WTC11 (cell line): ENCODE data around the gene LIX1L. TPM values are rescaled to one million over a fixed set of nuclear protein-coding genes. Genes with fewer than 3 reads are reported as not detected.

Source experiments
- ATAC-seq: fragments of 200-7000 bp; cut with Tn5 transposase; 2 replicates; pipeline ENCODE4 v1.10.0; 2021; ENCODE audit warnings: mild to moderate bottlenecking, moderate library complexity
- CTCF ChIA-PET: fragments of 300-600 bp; sonication (Branson Sonifier 250); formaldehyde crosslinking; loops from one replicate; lab custom pipeline; 2021; ENCODE audit warnings: antibody characterized with exemption; lab: Charles Lee
- POLR2A ChIA-PET: fragments of 350-600 bp; sonication (Branson Sonifier 250); formaldehyde crosslinking; loops from one replicate; lab custom pipeline; 2021; ENCODE audit warnings: antibody characterized with exemption; lab: Charles Lee
- DNase-seq: peaks from one replicate; pipeline ENCODE4 v3.0.0; 2021; ENCODE audit warnings: low spot score
- H3K27ac Mint-ChIP-seq: 2 replicates; pipeline ENCODE4 v1.8.0; 2021; ENCODE audit warnings: mixed read lengths
- H3K27me3 Mint-ChIP-seq: 2 replicates; pipeline ENCODE4 v1.8.0; 2021; ENCODE audit warnings: low read depth, mild to moderate bottlenecking, moderate library complexity, mixed read lengths
- H3K36me3 Mint-ChIP-seq: 2 replicates; pipeline ENCODE4 v1.8.0; 2021; ENCODE audit warnings: mixed read lengths
- H3K4me1 Mint-ChIP-seq: 2 replicates; pipeline ENCODE4 v1.8.0; 2022; ENCODE audit warnings: mixed read lengths
- H3K4me3 Mint-ChIP-seq: 2 replicates; pipeline ENCODE4 v1.8.0; 2021; ENCODE audit warnings: mild to moderate bottlenecking, moderate library complexity, mixed read lengths
- H3K9me3 Mint-ChIP-seq: 2 replicates; pipeline ENCODE4 v1.8.0; 2021; ENCODE audit warnings: mixed read lengths
- CBFB ChIP-seq: sonication (generic); formaldehyde crosslinking; IDR thresholded peaks from 2 replicates; pipeline ENCODE4 v1.8.1; 2022; ENCODE audit warnings: mild to moderate bottlenecking, low read depth, missing genetic modification reagents
- CREB1 ChIP-seq: sonication (generic); formaldehyde crosslinking; IDR thresholded peaks from 2 replicates; pipeline ENCODE4 v1.8.0; 2023; ENCODE audit warnings: mild to moderate bottlenecking, missing genetic modification reagents
- GABPB1 ChIP-seq: sonication (generic); formaldehyde crosslinking; IDR thresholded peaks from 2 replicates; pipeline ENCODE4 v1.8.1; 2023; ENCODE audit warnings: mild to moderate bottlenecking, missing genetic modification reagents
- GTF2I ChIP-seq: fragments of 250-450 bp; sonication (Bioruptor Pico); conservative IDR thresholded peaks from 2 replicates; pipeline ENCODE4 v1.4.0; 2021; ENCODE audit warnings: mild to moderate bottlenecking
- KAT7 ChIP-seq: sonication (generic); formaldehyde crosslinking; IDR thresholded peaks from 2 replicates; pipeline ENCODE4 v1.8.1; 2023; ENCODE audit warnings: missing genetic modification reagents, mild to moderate bottlenecking, borderline replicate concordance
- NR2C2 ChIP-seq: sonication (generic); formaldehyde crosslinking; IDR thresholded peaks from 2 replicates; pipeline ENCODE4 v1.8.0; 2022; ENCODE audit warnings: mild to moderate bottlenecking, missing genetic modification reagents
- OVOL2 ChIP-seq: fragments of 250-450 bp; sonication (Bioruptor Pico); IDR thresholded peaks from 2 replicates; pipeline ENCODE4 v1.9.0; 2021; ENCODE audit warnings: mild to moderate bottlenecking, borderline replicate concordance
- SOX15 ChIP-seq: fragments of 250-450 bp; sonication (Bioruptor Pico); IDR thresholded peaks from 2 replicates; pipeline ENCODE4 v1.9.0; 2021; ENCODE audit warnings: mild to moderate bottlenecking
- TEAD4 ChIP-seq: sonication (generic); formaldehyde crosslinking; IDR thresholded peaks from 2 replicates; pipeline ENCODE4 v1.8.0; 2022; ENCODE audit warnings: mild to moderate bottlenecking, missing genetic modification reagents
- ZNF219 ChIP-seq: sonication (generic); formaldehyde crosslinking; IDR thresholded peaks from 2 replicates; pipeline ENCODE4 v1.8.0; 2023; ENCODE audit warnings: missing genetic modification reagents, mild to moderate bottlenecking, borderline replicate concordance
- ZNF263 ChIP-seq: sonication (generic); formaldehyde crosslinking; IDR thresholded peaks from 2 replicates; pipeline ENCODE4 v1.8.1; 2022; ENCODE audit warnings: low read depth, mild to moderate bottlenecking, moderate library complexity, missing genetic modification reagents
- total RNA-seq: library from RNA; stranded (reverse); gene quantifications from 3 replicates; pipeline ENCODE4 v1.2.3, GENCODE V29; 2021
- TF ChIP-seq, protein P1 (sequence below): sonication (generic); formaldehyde crosslinking; IDR thresholded peaks from 2 replicates; pipeline ENCODE4 v1.8.0; 2022; ENCODE audit warnings: mild to moderate bottlenecking, missing genetic modification reagents
- TF ChIP-seq, protein P2 (sequence below): fragments of 200-600 bp; IDR thresholded peaks from 2 replicates; pipeline ENCODE4 v1.8.0; 2022; ENCODE audit warnings: antibody characterized with exemption
- TF ChIP-seq, protein P3 (sequence below): fragments of 250-450 bp; sonication (Bioruptor Pico); conservative IDR thresholded peaks from 2 replicates; pipeline ENCODE4 v1.9.0; 2021; ENCODE audit warnings: mild to moderate bottlenecking
- TF ChIP-seq, protein P4 (sequence below): sonication (generic); formaldehyde crosslinking; IDR thresholded peaks from 2 replicates; pipeline ENCODE4 v1.8.1; 2023; ENCODE audit warnings: mild to moderate bottlenecking, missing genetic modification reagents
- TF ChIP-seq, protein P5 (sequence below): fragments of 250-450 bp; sonication (Bioruptor Pico); IDR thresholded peaks from 2 replicates; pipeline ENCODE4 v1.9.0; 2021; ENCODE audit warnings: mild to moderate bottlenecking
- TF ChIP-seq, protein P6 (sequence below): sonication (generic); formaldehyde crosslinking; IDR thresholded peaks from 2 replicates; pipeline ENCODE4 v1.8.0; 2023; ENCODE audit warnings: missing genetic modification reagents, mild to moderate bottlenecking, borderline replicate concordance

LIX1L gene
- total RNA-seq, 1 experiment from 2014 or later: 3.0 TPM

DNA sequence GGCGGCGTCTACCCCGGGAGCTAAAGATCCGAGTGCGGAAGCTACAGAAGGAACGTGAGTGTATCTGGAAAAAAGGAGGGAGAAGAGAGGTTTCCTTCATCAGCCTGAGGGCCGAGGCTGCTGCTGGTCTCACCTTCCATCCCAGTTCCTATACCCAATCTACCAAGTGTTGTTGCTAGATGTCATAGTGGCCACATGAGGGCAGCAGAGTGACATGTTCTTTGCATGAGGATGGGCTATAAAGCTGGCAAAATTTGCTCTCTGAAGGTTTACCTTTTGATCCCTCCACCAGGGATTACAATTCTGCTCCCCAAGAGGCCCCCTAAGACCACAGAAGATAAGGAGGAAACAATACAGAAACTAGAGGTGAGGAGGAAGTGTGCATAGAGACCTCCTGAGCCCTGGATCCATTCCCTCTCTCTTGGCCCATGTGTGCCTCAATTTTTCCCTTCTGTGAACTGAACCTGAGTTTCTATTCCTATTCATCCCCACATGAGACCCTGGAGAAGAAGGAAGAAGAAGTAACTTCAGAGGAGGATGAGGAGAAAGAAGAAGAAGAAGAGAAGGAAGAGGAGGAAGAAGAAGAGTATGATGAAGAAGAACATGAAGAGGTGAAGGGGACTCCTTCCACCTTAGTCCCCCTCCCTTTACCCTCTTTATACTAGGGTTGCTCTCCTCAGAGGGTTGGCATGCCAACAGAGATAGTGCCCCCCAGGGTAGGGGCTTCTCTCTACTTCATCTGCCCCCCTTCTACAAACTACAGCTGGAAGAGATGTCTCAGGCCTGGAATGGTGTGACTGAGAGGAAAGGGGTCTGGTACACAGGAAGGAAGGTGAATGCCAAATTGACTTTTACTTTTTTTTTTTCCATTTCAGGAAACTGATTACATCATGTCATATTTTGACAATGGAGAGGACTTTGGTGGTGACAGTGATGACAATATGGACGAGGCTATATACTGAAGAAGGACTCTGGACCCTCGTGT is 20.0 kb upstream of the LIX1L start:
- H3K36me3 Mint-ChIP-seq: no peaks in the 10 kb centered on the region
- TF ChIP-seq ZNF219 (CRISPR knock-in tag) (no peak), GABPB1 (CRISPR knock-in tag) (peak; percentile 17; the same call in 1 of the 2 replicates)
- TF ChIP-seq, protein P1, sequence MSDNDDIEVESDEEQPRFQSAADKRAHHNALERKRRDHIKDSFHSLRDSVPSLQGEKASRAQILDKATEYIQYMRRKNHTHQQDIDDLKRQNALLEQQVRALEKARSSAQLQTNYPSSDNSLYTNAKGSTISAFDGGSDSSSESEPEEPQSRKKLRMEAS (CRISPR knock-in tag): peak; percentile 27; the same call in 1 of the 2 replicates
- TF ChIP-seq, protein P2, sequence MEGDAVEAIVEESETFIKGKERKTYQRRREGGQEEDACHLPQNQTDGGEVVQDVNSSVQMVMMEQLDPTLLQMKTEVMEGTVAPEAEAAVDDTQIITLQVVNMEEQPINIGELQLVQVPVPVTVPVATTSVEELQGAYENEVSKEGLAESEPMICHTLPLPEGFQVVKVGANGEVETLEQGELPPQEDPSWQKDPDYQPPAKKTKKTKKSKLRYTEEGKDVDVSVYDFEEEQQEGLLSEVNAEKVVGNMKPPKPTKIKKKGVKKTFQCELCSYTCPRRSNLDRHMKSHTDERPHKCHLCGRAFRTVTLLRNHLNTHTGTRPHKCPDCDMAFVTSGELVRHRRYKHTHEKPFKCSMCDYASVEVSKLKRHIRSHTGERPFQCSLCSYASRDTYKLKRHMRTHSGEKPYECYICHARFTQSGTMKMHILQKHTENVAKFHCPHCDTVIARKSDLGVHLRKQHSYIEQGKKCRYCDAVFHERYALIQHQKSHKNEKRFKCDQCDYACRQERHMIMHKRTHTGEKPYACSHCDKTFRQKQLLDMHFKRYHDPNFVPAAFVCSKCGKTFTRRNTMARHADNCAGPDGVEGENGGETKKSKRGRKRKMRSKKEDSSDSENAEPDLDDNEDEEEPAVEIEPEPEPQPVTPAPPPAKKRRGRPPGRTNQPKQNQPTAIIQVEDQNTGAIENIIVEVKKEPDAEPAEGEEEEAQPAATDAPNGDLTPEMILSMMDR: peak; percentile 64
- no peak overlapping the region; the same call in 1 of the 2 replicates for H3K4me3 Mint-ChIP-seq
- H3K27me3 Mint-ChIP-seq: no peaks in the 10 kb centered on the region; the same call in 1 of the 2 replicates
- DNase-seq (peak; percentile 59), ATAC-seq (peak; percentile 56)
- CTCF ChIA-PET: interaction anchor here (0.6 to 5.4 kb wide), 35 partner anchors 10 to 132 kb away, joined by 3 to 54 read pairs (median 5); partner anchors contain the start of genes ANKRD34A, ITGA10, LIX1L and NUDT17
- POLR2A ChIA-PET: interaction anchor here (0.6 to 2.7 kb wide), 8 partner anchors 13 to 132 kb away, joined by 3 to 17 read pairs (median 4); partner anchors contain the start of genes ANKRD34A, NUDT17 and POLR3GL
- H3K4me1 Mint-ChIP-seq: peaks cover 13% of the 10 kb centered on the region
- 0 out of 2 replicates have a peak overlapping the region, but pooled peaks have one; percentile 2 for H3K27ac Mint-ChIP-seq
- H3K9me3 Mint-ChIP-seq: no peaks in the 10 kb centered on the region

DNA sequence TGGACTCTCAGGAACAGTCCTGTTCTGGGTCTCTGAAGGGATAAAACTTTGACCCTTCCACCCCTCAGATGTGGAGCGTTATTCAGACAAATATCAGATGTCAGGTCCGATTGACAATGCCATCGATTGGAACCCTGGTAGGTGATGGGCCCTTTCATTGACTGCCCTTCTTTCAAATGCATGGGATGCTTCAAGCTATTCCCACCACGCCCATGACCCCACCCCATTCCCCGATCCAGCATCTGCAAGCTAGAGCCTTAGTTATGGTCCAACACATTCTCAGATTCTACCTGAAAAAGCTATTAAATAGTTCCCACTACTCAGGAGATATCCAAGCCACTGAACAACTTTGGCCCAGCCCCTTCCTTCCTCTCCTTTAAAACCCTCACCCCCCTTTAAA is 19.2 kb upstream of the LIX1L start:
- H3K27ac Mint-ChIP-seq: 0 out of 2 replicates have a peak overlapping the region, but pooled peaks have one; percentile 2
- no peaks in the 10 kb centered on the region; the same call in 1 of the 2 replicates for H3K27me3 Mint-ChIP-seq
- TF ChIP-seq SOX15 (CRISPR knock-in tag) (no peak), ZNF263 (no peak), NR2C2 (no peak), CBFB (CRISPR knock-in tag) (no peak), GTF2I (CRISPR knock-in tag) (no peak), OVOL2 (CRISPR knock-in tag) (no peak), CREB1 (CRISPR knock-in tag) (no peak), KAT7 (CRISPR knock-in tag) (no peak), TEAD4 (no peak)
- TF ChIP-seq, protein P3, sequence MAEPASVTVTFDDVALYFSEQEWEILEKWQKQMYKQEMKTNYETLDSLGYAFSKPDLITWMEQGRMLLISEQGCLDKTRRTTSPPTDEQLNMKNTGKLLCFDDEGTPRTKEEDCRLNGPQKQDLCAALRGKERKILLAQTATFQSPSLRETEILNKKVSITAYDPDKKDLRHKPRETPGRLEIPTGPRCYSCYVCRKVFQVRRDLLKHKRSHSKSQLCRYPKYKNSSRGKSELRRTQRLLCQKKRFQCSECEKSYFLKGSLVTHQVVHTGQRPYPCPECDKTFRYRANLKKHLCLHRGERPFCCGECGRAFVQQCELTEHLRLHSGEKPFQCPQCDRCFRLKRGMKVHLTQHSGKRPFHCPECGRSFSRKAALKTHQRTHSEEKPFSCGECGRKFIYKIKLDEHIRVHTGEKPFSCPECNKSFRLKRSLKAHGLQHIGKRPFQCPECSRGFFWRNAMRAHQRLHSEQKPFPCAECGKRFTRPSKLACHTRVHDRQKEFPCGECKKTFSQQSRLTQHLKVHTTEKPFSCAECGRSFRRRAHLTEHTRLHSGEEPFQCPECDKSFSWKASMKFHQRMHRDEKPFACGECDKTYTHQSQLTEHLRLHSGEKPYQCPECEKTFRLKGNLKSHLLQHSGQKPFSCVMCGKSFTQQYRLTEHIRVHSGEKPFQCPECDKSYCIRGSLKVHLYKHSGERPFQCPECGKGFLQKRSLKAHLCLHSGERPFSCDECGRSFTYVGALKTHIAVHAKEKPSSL: no peak
- TF ChIP-seq, protein P4, sequence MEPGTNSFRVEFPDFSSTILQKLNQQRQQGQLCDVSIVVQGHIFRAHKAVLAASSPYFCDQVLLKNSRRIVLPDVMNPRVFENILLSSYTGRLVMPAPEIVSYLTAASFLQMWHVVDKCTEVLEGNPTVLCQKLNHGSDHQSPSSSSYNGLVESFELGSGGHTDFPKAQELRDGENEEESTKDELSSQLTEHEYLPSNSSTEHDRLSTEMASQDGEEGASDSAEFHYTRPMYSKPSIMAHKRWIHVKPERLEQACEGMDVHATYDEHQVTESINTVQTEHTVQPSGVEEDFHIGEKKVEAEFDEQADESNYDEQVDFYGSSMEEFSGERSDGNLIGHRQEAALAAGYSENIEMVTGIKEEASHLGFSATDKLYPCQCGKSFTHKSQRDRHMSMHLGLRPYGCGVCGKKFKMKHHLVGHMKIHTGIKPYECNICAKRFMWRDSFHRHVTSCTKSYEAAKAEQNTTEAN (CRISPR knock-in tag): no peak
- TF ChIP-seq, protein P5, sequence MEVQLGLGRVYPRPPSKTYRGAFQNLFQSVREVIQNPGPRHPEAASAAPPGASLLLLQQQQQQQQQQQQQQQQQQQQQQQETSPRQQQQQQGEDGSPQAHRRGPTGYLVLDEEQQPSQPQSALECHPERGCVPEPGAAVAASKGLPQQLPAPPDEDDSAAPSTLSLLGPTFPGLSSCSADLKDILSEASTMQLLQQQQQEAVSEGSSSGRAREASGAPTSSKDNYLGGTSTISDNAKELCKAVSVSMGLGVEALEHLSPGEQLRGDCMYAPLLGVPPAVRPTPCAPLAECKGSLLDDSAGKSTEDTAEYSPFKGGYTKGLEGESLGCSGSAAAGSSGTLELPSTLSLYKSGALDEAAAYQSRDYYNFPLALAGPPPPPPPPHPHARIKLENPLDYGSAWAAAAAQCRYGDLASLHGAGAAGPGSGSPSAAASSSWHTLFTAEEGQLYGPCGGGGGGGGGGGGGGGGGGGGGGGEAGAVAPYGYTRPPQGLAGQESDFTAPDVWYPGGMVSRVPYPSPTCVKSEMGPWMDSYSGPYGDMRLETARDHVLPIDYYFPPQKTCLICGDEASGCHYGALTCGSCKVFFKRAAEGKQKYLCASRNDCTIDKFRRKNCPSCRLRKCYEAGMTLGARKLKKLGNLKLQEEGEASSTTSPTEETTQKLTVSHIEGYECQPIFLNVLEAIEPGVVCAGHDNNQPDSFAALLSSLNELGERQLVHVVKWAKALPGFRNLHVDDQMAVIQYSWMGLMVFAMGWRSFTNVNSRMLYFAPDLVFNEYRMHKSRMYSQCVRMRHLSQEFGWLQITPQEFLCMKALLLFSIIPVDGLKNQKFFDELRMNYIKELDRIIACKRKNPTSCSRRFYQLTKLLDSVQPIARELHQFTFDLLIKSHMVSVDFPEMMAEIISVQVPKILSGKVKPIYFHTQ (CRISPR knock-in tag): no peak
- TF ChIP-seq, protein P6, sequence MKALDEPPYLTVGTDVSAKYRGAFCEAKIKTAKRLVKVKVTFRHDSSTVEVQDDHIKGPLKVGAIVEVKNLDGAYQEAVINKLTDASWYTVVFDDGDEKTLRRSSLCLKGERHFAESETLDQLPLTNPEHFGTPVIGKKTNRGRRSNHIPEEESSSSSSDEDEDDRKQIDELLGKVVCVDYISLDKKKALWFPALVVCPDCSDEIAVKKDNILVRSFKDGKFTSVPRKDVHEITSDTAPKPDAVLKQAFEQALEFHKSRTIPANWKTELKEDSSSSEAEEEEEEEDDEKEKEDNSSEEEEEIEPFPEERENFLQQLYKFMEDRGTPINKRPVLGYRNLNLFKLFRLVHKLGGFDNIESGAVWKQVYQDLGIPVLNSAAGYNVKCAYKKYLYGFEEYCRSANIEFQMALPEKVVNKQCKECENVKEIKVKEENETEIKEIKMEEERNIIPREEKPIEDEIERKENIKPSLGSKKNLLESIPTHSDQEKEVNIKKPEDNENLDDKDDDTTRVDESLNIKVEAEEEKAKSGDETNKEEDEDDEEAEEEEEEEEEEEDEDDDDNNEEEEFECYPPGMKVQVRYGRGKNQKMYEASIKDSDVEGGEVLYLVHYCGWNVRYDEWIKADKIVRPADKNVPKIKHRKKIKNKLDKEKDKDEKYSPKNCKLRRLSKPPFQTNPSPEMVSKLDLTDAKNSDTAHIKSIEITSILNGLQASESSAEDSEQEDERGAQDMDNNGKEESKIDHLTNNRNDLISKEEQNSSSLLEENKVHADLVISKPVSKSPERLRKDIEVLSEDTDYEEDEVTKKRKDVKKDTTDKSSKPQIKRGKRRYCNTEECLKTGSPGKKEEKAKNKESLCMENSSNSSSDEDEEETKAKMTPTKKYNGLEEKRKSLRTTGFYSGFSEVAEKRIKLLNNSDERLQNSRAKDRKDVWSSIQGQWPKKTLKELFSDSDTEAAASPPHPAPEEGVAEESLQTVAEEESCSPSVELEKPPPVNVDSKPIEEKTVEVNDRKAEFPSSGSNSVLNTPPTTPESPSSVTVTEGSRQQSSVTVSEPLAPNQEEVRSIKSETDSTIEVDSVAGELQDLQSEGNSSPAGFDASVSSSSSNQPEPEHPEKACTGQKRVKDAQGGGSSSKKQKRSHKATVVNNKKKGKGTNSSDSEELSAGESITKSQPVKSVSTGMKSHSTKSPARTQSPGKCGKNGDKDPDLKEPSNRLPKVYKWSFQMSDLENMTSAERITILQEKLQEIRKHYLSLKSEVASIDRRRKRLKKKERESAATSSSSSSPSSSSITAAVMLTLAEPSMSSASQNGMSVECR (CRISPR knock-in tag): no peak

More for the DNA sequence above, 19.2 kb upstream of the LIX1L start:
- H3K4me1 Mint-ChIP-seq: peaks cover 5% of the 10 kb centered on the region
- ChIA-PET POLR2A (interaction anchor here (1.0 to 1.5 kb wide), 6 partner anchors 13 to 131 kb away, joined by 3 to 6 read pairs (median 4); partner anchors contain the start of genes ANKRD34A, NUDT17 and POLR3GL), CTCF (interaction anchor here (0.6 to 5.4 kb wide), 28 partner anchors 9 to 131 kb away, joined by 3 to 54 read pairs (median 5); partner anchors contain the start of genes ANKRD34A, ITGA10, LIX1L and NUDT17)
- no peak for ATAC-seq
- no peak for DNase-seq
- no peaks in the 10 kb centered on the region for H3K36me3 Mint-ChIP-seq
- H3K9me3 Mint-ChIP-seq: no peaks in the 10 kb centered on the region
- no peak overlapping the region; the same call in 1 of the 2 replicates for H3K4me3 Mint-ChIP-seq
